ENCODE measurements around the gene AKAP12. TPM values are rescaled to one million over a fixed set of nuclear protein-coding genes. Genes with fewer than 3 reads are reported as not detected.
A peak's percentile ranks its signal among the peaks of the same experiment; 100 is the strongest.
"Not testable (repeated sequence)": the region's sequence is repeated elsewhere in the genome, so short reads cannot be mapped to it uniquely, and the experiment has no call there.

AKAP12 gene
- polyA plus RNA-seq, 12 donors = 98.7 to 200 (median 120) TPM; not detected in 1

DNA sequence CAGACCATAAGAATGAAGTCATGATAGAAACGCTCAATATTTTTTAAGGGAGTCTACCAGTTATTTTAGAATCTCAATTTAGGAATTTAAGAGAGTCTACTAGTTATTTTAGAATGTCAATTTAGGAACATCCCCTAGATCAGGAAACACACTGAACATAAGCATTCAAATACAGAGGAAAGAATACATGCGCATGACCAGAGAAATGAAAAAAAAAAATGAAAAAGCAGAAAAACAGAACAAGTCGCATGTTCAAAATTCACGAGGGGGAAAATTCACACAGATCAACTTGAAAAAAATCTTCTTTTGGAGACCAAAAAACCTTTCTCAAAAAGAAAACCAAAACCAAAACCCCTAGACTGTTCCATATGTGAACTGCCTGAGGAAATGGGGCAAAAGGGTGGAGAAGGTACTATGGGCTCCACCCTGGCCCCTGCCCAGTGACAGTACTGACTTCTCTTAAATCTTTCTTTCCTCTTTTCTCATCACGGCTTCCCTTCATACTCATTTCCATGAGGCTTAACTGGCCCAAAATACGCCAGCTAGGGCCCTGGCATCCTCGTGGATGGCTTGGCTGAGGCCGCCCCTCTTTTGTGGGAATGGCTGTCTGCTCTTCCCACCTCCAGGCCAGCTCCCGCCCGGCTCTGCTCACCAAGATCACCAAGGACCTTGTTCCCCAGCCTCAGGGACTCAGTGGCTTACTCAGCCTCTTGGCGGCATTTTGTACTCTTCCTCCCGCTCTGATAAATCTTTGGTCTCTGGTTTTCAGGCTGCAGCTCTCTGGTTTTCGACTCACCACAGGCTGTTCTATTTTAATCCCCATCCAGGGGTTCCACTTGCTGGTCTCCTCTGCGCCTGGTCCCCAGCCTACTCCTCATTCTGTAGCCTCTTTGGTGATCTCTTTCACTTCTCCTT is 140.4 kb downstream of the AKAP12 start:
- DNase-seq = no peak

DNA sequence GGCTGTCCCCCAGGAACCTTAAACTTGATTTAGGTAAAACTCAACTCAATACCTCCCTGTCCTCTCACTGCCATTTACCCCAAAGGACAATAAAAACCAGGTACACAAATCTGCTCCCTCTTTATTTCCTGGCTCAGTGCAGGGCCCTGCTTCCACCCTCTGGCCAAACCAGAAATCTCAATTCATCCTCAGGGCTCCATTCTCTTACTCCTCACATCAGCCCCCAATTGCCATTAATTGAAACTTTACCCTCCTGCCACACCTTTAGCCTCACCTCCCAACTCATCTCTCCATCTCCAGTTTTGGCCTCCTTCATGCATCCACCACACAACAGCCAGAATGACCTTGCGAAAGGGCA is 141.1 kb downstream of the AKAP12 start:
- no peak for DNase-seq

DNA sequence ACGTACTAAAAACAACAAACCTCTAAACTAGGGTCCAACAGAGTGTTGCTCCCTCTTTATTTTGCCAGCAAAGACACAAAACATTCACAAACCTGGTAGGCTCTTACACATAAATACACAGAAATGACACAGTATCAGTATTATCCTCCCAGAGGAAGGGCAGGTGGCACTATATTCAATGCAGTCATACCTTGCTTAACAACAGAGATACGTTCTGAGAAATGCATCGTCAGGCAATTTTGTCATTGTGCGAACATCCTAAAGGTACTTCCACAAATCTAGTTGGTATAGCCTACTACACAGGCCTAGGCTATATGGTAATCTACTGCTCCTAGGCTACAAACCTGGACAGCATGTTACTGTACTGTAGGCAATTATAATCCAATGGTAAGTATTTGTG is 142.0 kb downstream of the AKAP12 start:
- no peak for DNase-seq

DNA sequence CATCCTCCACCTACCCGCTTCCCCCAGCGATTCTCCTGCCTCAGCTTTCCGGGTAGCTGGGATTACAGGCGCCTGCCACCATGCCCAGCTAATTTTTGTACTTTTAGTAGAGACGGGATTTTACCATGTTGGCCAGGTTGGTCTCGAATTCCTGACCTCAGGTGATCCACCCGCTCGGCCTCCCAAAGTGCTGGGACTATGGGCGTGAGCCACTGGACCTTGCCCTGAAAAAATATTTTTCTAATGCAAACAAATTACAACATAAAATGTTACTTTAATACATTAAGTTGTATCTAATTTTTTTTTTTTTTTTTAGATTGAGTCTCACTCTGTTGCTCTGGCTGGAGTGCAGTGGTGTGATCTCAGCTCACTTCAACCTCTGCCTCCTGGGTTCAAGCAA is 142.9 kb downstream of the AKAP12 start:
- not testable (repeated sequence) for DNase-seq

DNA sequence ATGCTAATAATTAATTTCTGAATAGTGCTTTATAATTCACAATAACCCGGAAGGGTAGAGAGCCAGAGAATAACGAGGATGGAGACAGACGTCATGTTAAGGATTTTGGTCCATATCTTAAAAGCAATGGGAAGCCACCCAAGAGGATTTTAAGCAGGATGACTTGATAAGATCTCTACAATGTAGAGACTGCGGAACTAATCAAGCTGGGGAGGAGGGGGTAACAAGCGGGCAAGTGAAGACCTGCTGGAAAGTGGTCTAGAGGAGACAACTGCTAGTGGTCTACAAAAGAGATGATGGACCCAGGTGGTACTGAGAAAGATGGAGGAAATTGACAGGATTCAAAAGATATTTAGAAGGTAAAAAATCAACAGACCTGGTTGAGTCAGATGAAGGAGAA is 144.4 kb downstream of the AKAP12 start:
- no peak for DNase-seq

DNA sequence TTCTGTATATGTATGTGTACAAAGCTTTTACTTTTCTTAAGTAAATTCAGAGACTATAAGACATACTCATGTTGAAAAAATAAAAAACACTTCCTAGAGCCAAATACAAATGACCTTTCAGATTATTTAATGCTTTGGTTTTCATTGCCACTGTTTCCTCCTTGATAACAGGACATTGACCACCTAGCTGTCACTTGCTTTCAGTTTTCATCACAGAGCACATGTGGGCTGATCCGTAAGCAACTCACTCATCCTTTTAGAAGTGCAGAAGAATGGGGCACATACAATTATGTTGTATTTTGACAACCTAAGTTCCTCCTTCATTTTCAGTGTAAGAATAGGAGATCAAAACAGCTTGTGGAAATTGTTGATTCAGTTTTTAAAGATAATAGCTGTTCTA is 145.4 kb downstream of the AKAP12 start:
- DNase-seq = no peak

DNA sequence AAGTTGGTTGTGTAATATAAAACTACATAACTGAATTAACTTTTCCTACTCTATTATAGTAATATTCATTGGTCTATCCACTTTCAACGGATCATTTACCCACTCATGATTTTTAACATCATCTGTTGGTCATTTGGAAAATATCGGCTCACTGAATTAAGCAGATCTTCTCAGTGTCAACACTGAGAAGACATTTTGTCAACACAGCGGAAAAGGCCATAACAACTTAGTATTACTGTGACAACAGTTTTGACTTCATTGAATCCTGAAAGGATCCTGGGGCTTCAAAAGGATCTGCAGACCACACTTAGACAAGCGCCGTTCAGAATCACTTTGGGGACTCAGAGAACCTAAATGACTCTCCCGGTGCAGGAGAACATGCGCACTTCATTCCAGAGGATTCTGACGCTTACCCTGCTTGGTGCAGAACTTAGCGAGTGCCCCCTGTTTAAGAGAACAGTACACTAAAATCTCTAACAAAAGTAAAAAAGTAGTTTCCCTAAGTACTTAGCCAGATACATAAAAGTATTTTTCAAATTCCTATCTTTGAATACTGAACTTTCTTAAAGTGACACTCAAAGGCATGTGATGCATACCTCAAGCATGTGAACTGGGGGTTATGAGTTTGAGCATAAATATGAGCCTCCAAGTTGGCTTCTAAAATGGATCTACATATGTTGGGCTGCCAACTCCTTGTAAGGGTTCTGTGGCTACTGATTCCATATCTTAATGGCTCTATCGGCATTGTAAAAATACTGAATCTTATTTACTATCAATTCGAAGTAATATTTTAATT is 147.6 kb downstream of the AKAP12 start:
- DNase-seq = no peak

DNA sequence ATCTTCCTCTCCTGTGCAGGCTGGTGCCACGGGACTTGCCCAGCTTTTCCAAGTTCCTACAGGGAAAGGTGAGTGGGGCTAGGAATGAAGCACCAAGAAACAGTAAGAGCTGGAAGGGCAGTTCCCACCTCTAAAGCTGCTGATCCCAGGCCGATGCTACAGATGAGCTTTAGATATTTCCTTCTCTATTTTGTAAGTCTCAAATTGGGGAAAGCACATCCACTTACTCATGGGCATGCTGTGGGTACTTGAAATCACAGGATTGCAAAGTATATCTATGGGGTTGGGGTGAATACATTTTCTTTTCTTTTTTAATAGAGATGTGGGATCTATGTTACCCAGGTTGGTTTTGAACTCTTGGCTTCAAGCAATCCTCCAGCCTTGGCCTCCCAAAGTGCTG is 148.5 kb downstream of the AKAP12 start:
- DNase-seq = no peak

DNA sequence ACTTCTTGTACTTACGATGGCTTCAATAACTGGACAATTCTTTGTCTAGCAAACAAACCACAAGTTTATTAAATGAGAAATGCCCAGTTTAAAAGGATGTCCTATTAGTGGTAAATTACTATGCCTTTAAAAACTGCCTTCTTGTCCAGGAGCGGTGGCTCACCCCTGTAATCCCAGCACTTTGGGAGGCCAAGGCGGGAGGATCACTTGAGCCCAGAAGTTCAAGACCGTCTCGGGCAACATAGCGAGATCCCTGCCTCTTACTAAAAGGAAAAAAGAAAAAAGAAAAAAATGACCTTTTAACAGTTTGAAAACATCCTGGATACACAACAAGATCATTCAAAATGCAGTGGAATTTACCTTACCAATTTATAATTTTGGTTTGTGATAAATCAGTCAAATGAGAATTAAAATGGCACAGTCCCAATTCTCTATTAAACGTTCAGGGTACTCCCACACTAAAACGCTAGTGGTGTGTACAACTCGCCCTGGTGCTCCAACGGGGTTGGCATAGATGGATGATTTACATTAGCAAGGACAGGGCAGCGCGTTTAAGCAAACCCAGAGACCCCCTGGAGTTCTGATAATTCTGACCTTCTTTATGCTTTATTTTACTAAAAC is 149.3 kb downstream of the AKAP12 start:
- no peak for DNase-seq

DNA sequence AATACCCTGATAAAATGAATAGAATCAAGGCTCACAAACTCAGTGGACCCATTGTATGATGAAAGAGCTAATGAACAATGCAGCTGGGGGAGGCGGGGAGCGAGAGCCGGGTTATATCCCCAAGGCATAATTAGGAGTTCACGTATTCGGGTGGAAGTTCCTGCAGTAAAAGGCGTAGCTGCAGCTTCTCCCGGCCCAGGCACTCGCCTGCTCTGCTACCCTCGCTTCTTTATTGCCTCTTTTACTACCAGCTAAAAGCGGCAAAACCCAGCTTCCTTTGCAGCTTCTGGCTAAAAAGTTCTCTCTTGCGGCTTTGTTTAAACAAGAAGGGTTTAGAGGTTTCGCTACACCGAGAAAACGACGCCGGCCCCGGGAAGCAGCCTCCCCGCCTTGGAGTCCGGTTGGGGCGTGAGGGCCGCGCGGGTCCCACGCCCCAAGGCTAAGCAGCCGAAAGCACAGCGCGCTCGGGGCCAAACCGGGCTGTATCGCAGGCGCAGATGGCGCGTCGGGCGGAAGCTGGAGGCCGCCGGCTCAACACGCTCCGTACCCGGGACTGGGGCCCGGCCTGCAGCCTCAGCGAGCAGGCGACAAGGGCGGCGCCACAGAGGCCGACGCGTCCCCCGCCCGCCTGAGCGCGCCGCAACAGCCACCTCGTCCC is 150.0 kb downstream of the AKAP12 start:
- DNase-seq = peak; percentile 76

DNA sequence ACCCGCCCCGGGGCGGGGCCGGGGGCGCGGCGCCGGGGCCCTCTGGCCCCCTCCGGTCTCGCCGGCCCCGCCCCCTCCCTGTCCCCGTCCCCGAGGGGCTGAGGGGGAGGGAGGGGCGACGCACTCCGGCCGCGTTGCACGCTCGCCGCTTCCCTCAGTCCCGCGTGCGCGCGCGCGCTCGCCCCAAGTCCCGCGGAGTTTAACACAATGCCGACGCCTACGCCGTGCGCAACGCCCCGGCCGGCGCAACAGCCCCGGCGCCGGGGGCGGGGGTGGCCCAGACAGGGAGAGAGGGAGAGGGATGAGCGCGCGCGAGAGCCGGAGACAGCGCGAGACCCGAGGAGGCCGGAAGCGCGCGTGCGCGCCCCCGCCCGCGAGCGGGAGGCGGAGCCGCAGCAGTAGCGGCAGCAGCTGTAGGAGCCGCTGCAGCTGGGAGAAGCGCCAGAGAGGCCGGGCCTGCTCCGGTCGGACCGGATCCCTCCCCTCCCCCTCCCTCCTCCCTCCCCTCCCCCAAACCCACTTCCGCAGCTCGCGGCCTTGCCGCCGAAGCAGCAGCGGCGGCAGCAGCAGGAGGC is 150.6 kb downstream of the AKAP12 start:
- DNase-seq = peak; percentile 98

DNA sequence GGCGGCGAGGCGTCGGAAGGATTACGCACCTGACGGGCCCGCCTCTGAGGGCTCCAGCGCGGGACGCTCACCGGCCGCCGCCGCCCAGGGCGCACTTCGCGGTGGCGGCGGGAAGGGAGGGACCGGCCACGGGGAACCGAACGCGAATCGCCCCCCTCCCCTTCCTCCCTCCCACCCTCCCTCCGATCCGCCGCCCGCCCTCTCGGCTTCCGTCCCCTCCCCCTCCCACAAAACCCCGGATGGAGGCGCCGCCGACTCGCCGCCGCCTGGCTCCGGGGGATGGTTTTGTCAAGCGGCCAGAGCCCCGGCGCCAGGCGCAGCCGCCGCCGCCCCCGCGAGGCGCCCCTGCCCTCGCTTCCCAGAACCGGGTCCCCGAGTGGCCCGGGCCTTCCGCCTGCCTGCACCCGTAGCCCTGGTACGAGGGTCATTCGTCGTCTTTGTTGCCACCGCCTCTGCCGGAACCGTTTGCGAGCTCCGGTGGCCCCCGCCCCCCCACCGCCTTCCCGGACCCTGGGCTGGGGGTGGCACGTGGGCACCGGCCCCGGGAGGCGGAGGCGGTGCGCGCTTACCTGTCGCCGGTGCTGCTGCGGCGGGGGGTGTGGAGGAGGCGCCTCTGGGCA is 151.2 kb downstream of the AKAP12 start:
- peak; percentile 76 for DNase-seq

DNA sequence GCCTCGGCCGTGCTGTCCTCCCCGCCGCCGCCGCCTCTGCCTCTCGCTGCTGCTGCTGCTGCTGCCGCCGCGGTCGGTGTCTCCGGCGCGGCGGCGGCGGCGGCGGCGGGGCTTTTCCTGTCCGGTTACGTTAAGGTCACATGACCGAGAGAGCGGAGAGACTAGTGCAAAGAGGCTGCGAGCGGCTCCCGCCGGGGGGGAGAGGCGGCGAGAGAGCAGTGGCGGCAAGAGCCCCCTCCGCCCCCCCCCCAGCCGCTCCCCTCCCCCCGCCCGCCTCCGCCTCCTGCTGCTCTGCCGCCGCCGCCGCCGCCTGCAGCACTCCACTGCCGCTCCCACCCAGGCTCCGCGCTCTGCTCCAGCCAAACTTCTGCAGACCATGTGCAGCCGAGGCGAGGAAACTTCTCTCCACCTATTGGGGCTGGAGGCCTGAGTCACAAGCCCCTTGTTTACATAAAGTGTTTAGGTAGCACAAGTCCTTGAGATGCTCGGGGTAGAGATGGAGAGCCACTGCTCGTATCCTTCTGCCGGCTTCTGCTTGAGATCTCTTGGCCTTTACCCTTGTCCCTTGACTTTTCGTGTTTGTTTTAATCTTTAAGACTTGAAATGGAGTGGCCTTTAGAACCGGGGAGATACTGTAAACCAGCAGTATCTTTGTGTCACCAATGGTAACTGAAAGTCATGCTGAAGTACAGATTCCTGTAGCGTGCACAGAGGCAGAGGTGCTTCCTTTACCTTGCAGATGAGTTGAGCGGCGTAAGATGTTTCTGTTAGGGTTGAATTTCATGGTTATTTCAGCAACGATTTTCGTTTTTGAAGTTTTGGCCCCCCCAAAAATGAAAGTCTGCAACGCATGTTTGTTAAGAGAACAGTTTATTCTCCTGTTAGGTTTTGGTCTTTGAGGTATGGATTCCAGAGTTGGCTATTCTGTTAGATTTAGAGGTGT is 152.0 kb downstream of the AKAP12 start, which contains the start of gene ZBTB2:
Gene ZBTB2 (minus strand): TSS at position 89 of the 943 bp plus-strand sequence. CDS start 17,922 bp downstream, outside the sequence.
- DNase-seq = peak; percentile 66

DNA sequence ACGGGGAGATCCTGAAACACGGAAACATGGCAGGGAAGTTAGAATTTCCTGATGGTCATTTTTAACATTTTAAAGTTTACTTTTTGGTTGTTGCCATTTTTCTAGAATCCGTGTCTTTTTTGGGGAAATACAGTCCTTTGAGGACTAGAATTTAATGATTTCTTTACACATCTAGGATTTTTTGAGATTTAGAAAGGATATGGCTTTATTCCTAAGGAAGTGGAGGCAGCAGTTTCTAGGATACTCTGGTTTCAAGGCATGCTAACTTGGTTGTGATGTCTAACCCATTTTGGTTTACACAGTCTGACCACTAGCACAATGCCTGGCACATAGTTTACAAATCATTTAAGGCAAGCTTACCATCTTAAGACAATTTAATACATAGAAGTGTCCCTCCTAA is 152.7 kb downstream of the AKAP12 start:
- no peak for DNase-seq

DNA sequence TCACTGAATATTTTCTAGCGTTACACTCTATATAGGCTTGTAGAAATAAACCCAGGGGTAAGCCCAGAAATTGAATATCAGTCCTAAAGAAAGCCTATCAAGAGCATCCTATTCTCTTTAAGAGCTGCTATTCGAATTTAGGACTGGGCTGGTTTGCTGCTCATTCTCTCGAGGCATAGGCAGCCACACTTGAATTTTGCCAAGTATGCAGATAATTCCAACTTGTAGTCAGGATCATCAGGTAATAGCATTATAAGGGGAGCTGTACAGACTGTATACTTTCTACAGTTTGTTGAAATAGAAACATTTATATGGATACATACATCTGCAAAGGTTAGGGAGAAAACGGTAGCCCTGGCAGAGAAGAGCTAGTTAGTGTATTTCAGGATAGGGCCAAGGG is 153.6 kb downstream of the AKAP12 start:
- DNase-seq = no peak

DNA sequence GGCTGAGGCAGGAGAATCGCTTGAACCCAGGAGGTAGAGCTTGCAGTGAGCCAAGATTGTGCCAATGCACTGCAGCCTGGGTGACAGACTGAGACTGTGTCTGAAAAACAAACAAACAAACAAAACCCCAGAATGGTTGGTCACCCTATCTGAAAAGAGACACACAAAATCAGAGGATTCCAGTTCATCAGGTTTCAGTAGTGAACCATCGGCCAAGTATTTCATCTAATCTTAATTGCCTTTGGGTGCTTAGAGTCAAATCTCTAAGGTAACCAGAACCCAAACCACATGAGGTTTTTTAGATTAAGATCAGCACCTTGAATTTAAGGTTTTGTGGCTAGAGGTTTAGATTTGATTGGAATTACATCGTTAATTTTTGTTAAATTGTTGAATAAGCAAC is 159.9 kb downstream of the AKAP12 start:
- DNase-seq = no peak

DNA sequence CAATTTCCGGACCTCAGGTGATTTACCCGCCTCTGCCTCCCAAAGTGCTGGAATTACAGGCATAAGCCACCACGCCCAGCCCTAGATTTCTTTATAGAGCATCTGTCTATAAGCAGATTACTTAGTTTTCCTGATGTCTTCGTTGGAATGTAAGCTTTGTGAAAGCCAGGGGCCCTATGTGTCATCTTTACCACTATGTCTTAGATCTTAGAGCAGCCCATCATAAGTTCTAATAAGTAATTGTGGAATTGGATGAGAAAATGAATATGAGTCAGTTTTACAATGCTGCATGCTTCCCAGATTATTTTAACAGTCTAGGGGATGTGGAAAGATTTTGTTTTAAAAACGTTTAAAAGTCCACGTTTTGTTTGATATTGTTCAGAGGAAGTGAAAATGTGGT is 160.7 kb downstream of the AKAP12 start:
- DNase-seq = no peak

DNA sequence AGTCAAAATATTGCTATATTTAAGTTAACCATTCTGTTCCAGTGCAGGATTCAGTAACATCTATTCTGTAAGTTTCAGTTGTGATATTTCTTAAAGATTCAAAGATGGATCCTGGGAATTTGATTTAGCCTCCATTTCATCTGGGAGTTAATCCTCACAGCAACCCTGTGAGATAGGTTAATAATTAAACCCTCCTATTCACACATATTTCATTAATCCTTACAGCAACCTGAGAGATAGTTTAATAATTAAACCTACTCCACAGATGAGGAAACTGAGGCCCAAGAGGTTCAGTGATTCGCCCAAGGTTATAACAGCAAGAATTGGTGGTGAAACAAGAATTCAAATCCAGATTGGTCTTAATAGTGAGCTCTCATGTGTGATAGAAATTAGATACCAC is 162.5 kb downstream of the AKAP12 start:
- DNase-seq = no peak

DNA sequence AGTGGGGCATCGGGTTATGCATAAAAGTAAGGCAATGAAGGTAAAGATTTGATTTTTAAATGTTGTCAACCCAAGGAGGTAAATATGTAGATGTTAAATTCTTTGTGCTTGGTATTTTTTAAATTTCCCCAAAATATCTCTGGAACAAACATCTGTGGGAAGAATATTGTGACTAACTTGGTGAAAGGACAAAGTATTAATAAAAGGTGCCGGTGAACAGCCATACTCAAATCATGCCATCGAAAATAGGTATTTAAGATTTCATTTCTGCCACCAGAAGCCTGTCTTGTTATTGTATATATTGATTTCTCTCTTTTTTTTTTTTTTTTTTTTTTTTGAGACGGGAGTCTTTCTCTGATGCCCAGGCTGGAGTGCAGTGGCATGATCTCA is 164.1 kb downstream of the AKAP12 start:
- DNase-seq = no peak

All from muscle of arm (tissue), 12 donors.